ENCODE results near the gene EFCAB7.

DNA sequence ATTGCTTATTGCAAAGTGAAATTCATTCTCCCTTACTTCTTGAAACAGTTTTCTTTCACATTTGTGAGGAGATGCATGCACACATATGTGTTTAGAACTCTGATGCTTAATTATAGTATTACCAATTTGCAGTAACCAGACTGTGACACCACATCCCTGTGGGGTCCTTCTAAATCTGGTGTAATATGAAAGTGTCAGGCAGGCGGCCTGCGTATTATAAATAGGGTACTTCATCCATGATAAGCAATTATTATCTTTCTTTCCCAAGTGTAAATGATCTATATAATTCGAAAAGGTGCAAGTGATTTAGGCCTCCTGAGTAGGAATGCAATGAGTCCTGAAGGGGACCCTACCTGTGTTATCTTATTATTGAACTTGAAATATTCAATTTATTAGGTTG is 876 bp downstream of the EFCAB7 start:
- TF ChIP-seq POLR2A (IDR thresholded peaks at IDR 0.05; ENCODE audit: low read length) (no peak), GATA1 (IDR thresholded peaks at IDR 0.05; ENCODE audit: low read depth, low read length) (no peak)
